Measurements from ENCODE around the gene CDC73. TPM values are rescaled to one million over a fixed set of nuclear protein-coding genes. Genes with fewer than 3 reads are reported as not detected.

Gene CDC73
- total RNA-seq, 4 donors from 2014 or later, result 17.0 to 30.0 (median 26.6) TPM

DNA sequence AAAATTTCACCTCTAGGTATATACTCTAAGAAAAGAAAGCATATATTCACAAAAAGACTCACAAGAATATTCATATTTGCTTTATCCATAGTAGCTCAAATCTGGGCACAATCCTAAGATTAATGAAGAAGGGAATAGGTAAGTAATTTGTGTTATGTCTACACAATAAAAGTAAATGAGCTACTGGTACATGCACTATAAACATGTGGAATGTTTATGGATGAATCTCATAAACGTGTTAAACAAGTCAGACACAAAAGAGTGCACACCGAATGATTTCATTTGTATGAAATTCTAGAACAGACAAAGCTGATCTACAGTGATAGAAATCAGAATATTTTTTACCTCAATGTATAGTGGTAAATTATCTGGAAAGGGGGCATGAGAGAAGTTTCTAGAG is 179.9 kb downstream of the CDC73 start:
- no peak overlapping the region for H3K27ac ChIP-seq
- H3K4me3 ChIP-seq, result no peak overlapping the region
- 66% methylated on average over 2 of the region's 2 CpGs for WGBS
- no peaks in the 10 kb centered on the region for H3K4me1 ChIP-seq
- H3K9me3 ChIP-seq, result no peaks in the 10 kb centered on the region
- H3K27me3 ChIP-seq, result no peaks in the 10 kb centered on the region
- H3K36me3 ChIP-seq, result no peaks in the 10 kb centered on the region
- DNase-seq (ENCODE audit: low spot score in 2 of 2), result no peak
- TF ChIP-seq EP300 (IDR thresholded peaks at IDR 0.05) (no peak), POLR2AphosphoS5 (IDR thresholded peaks at IDR 0.05) (no peak), POLR2A (IDR thresholded peaks at IDR 0.05) (no peak)
- TF ChIP-seq, protein P1, sequence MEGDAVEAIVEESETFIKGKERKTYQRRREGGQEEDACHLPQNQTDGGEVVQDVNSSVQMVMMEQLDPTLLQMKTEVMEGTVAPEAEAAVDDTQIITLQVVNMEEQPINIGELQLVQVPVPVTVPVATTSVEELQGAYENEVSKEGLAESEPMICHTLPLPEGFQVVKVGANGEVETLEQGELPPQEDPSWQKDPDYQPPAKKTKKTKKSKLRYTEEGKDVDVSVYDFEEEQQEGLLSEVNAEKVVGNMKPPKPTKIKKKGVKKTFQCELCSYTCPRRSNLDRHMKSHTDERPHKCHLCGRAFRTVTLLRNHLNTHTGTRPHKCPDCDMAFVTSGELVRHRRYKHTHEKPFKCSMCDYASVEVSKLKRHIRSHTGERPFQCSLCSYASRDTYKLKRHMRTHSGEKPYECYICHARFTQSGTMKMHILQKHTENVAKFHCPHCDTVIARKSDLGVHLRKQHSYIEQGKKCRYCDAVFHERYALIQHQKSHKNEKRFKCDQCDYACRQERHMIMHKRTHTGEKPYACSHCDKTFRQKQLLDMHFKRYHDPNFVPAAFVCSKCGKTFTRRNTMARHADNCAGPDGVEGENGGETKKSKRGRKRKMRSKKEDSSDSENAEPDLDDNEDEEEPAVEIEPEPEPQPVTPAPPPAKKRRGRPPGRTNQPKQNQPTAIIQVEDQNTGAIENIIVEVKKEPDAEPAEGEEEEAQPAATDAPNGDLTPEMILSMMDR (IDR thresholded peaks at IDR 0.05), result no peak

DNA sequence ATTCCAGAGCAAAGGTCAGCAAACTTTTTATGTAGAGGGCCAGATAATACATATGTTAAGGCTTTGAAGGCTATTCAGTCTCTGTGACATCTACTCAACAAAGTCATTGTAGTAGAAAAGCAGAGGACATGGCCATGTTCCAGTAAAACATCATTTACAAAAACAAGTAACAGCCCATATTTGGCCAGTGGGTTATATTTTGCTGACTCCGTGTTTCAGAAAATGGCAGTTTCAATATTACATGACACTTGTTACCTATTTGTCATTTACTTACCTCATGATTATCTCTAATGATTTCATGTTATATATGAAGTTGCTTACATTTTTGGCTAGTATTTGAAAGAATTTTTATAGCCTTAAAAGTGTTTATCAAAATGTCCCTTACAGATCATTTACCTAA is 182.0 kb downstream of the CDC73 start:
- no peak for TF ChIP-seq EP300 (IDR thresholded peaks at IDR 0.05)
- TF ChIP-seq POLR2AphosphoS5 (IDR thresholded peaks at IDR 0.05), result no peak
- no peak for TF ChIP-seq POLR2A (IDR thresholded peaks at IDR 0.05)
- TF ChIP-seq, protein P1 (IDR thresholded peaks at IDR 0.05), result no peak
- WGBS, result 72% methylated on average over 1 of the region's 1 CpG
- DNase-seq (ENCODE audit: low spot score in 2 of 2), result no peak

More for the DNA sequence above, 182.0 kb downstream of the CDC73 start:
- no peak overlapping the region for H3K27ac ChIP-seq
- H3K27me3 ChIP-seq, result no peaks in the 10 kb centered on the region
- no peaks in the 10 kb centered on the region for H3K4me1 ChIP-seq
- H3K4me3 ChIP-seq, result no peak overlapping the region
- H3K9me3 ChIP-seq, result no peaks in the 10 kb centered on the region
- H3K36me3 ChIP-seq, result no peaks in the 10 kb centered on the region

Other genes starting within 250 kb of the CDC73 start
- gene UCHL5, start 62.7 kb upstream of the CDC73 start, total RNA-seq, result 10 to 100 TPM; 23.7 to 63.2 (median 35.4) TPM
- 10 to 100 TPM; 43.4 to 63.9 (median 62.6) TPM for gene RO60, start 62.4 kb upstream of the CDC73 start, total RNA-seq
- gene GLRX2, start 16.6 kb upstream of the CDC73 start, total RNA-seq, result 10 to 100 TPM in 1 of 4 donors, 1 to 10 TPM in 3; 4.7 to 11.1 (median 5.6) TPM
- gene B3GALT2, start 64.6 kb downstream of the CDC73 start, total RNA-seq, result under 1 TPM in 1 of 4 donors, not detected in 3; 0.34 TPM

All from suprapubic skin (tissue), 4 donors.